ENCODE data around the gene H2AZ1. TPM values are rescaled to one million over a fixed set of nuclear protein-coding genes. Genes with fewer than 3 reads are reported as not detected.

The H2AZ1 gene
- total and polyA plus RNA-seq, 9 of the 15 experiments (the other 6 are each of a cell fraction or from before 2014, with no cell fraction given) = 605 to 4,380 (median 768) TPM

DNA sequence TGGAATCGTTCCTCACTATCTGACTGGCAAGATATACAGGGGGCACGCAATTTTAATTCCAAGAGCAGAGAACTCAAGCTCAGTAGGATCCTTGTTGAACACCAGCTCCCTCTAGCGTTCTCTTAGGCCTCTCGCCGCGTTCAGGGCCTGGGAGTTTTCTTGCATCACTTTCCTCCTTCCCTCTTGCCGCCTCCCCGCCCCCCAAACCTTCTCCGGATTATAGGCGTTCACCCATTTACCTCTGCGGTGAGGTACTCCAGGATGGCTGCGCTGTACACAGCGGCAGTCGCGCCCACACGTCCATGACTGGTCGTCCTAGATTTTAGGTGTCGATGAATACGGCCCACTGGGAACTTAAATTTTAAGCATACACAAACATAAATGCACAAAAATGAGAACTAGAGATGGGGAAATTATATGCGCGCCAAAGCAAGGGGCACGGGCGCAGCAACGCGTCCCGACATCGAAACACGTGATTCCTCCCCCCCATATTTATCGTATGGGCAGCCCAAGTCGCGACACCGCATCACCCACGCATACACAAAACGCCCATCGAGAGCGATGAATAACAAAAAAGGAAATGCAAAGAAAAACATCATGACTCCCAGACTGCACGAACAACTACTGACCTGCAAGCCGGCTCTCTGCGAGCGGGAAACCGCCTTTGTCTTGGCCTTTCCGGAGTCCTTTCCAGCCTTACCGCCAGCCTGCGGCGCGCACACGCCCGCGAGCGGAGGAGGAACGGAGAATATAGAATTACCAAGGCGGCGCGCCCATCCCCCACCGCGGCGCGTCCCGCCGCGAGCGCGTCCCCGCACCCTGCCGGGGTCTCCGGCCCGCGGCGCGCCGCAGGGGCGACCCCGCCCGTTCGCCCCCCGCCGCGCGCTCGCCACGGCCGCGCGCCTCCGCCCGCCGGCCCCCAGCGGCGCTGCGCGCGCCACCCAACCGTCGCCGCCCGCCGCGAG, 759 bp downstream of the H2AZ1 start (continued):
- TF ChIP-seq ZNF592 (IDR thresholded peaks at IDR 0.05) (0 out of 2 replicates have a peak, but pooled peaks have one; percentile 26), USF2 (CRISPR knock-in tag; IDR thresholded peaks at IDR 0.05) (peak; percentile 46), SP2 (IDR thresholded peaks at IDR 0.05; ENCODE audit: extremely low read depth, low read depth, low read length, poor library complexity, severe bottlenecking) (no peak), MITF (IDR thresholded peaks at IDR 0.05) (no peak), EGR1 (conservative IDR thresholded peaks at IDR 0.05) (peak; percentile 85), ZNF407 (IDR thresholded peaks at IDR 0.05; ENCODE audit: low read depth) (no peak), ZNF57 (CRISPR knock-in tag; IDR thresholded peaks at IDR 0.05) (no peak), ZNF41 (CRISPR knock-in tag; conservative IDR thresholded peaks at IDR 0.05) (no peak), NFRKB (IDR thresholded peaks at IDR 0.05; ENCODE audit: low read depth) (peak; percentile 89), LEF1 (IDR thresholded peaks at IDR 0.05) (no peak), CCNT2 (IDR thresholded peaks at IDR 0.05; ENCODE audit: borderline replicate concordance, extremely low read depth, insufficient read length, low read depth, low read length) (peak; percentile 70)

Measured in K562 (cell line).